Skin of body (tissue), 2 donors: ENCODE data around the gene SMURF1. TPM values are rescaled to one million over a fixed set of nuclear protein-coding genes. Genes with fewer than 3 reads are reported as not detected.

Experiments
- DNase-seq: peaks from one replicate; lab custom pipeline; 2025; lab: John Stamatoyannopoulos, UW
- total RNA-seq: library from RNA; depleted of rRNA; stranded (reverse); fragments of >200 nt; gene quantifications from one replicate; pipeline ENCODE4 v1.2.3, GENCODE V29; 2014

The SMURF1 gene
- total RNA-seq, 1 donor from 2014 or later = 15.7 TPM

DNA sequence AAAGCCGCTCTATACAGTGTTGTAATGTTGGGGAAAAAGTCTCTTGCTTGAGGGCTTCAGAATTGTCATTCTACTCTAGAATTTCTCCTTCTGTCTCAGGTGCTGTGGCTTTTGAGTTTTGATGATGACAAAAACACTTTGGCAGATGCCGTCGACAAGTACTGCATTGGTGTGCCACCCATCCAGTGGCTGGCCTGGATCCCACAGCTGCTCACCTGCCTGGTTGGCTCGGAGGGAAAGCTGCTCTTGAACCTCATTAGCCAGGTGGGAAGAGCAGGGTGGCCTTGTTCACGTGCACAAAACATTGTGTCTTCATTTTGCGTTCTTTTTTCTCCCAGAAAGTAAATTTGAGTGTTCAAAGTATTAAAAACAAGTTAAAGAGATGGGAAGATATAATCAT, 153.6 kb downstream of the SMURF1 start:
- DNase-seq = no peak

- no peak for DNase-seq
These were observed 155.3 kb downstream of the SMURF1 start for GRCh38 chr7:98988641-98989040.

- DNase-seq = no peak
These were observed 158.0 kb downstream of the SMURF1 start for GRCh38 chr7:98985945-98986344.

GRCh38 chr7:98985406-98985805, 158.5 kb downstream of the SMURF1 start:
- no peak for DNase-seq

- no peak for DNase-seq
These were observed 159.8 kb downstream of the SMURF1 start for GRCh38 chr7:98984126-98984525.

- no peak for DNase-seq
These were observed 161.2 kb downstream of the SMURF1 start for GRCh38 chr7:98982686-98983085.

- DNase-seq = no peak
These were observed 162.2 kb downstream of the SMURF1 start for GRCh38 chr7:98981701-98982100.

DNA sequence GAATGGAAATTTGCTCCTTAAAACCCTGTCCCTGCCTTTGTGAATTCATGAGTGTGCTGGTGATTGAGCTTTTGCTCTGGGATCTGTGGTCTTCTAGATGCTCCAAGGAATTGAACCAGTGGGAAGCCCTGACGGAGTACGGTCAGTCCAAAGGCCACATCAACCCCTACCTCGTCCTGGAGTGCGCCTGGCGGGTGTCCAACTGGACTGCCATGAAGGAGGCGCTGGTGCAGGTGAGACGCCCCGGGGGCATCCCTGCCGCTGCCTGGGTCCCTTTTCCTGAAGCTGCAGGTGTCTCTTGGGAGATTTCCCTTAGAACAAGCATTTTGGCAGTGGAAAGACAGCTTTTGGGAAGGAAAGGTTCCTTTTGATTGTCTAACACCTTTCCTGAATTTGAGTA, 165.2 kb downstream of the SMURF1 start:
- DNase-seq = no peak

Other genes starting within 250 kb of the SMURF1 start
- not detected for gene KPNA7, start 64.0 kb upstream of the SMURF1 start, total RNA-seq
- not detected for gene MYH16, start 128.7 kb upstream of the SMURF1 start, total RNA-seq
- 56.2 TPM for gene ARPC1A, start 181.8 kb upstream of the SMURF1 start, total RNA-seq
- 42.1 TPM for gene ARPC1B, start 230.6 kb upstream of the SMURF1 start, total RNA-seq